Naive thymus-derived CD4-positive, alpha-beta T cell (primary cell): ENCODE measurements around the gene CTXND2. TPM values are rescaled to one million over a fixed set of nuclear protein-coding genes. Genes with fewer than 3 reads are reported as not detected.
"Not testable (repeated sequence)": the region's sequence is repeated elsewhere in the genome, so short reads cannot be mapped to it uniquely, and the experiment has no call there.

Experiments used
- ATAC-seq: fragments of 150-1000 bp; cut with Tn5 transposase; 2 replicates; pipeline ENCODE4 v1.10.0; 2021; ENCODE audit warnings: mild to moderate bottlenecking, moderate library complexity
- CTCF ChIA-PET: fragments of 350-600 bp; sonication (Branson Sonifier 250); formaldehyde crosslinking; loops from one replicate; lab custom pipeline; 2021; ENCODE audit warnings: antibody characterized with exemption; lab: Charles Lee
- POLR2A ChIA-PET: fragments of 350-600 bp; sonication (Branson Sonifier 250); formaldehyde crosslinking; loops from one replicate; lab custom pipeline; 2021; ENCODE audit warnings: antibody characterized with exemption, inconsistent platforms; lab: Charles Lee
- DNase-seq, 9 donors: peaks; one replicate each; pipeline versions ENCODE4 v3.0.0 to v3.0.0-alpha.2; 2020 to 2022; ENCODE audit warnings: mixed read lengths in 1 of 9
- H3K27ac ChIP-seq: one replicate; pipeline ENCODE4 v1.7.0; 2013; ENCODE audit warnings: mild to moderate bottlenecking, low read depth, low read length, moderate library complexity
- H3K27me3 ChIP-seq, 2 donors: one replicate each; pipeline ENCODE4 v1.7.0; 2013; ENCODE audit warnings: low read length in 2 of 2, mild to moderate bottlenecking in 2 of 2, moderate library complexity in 2 of 2; ENCODE audit not compliant: control insufficient read depth in 2 of 2, insufficient read depth in 2 of 2
- H3K36me3 ChIP-seq, 3 experiments: 1 replicate in 2 of 3; 2 replicates in 1 of 3; pipeline ENCODE4 v1.7.0; 2013; ENCODE audit warnings: low read length in 3 of 3, mild to moderate bottlenecking in 3 of 3, moderate library complexity in 1 of 3; ENCODE audit not compliant: insufficient read depth in 3 of 3, control insufficient read depth in 2 of 3
- H3K4me1 ChIP-seq, 2 donors: one replicate each; pipeline ENCODE4 v1.7.0; 2013; ENCODE audit warnings: low read length in 2 of 2, mild to moderate bottlenecking in 2 of 2, moderate library complexity in 1 of 2; ENCODE audit not compliant: control insufficient read depth in 2 of 2, insufficient read depth in 2 of 2
- H3K4me3 ChIP-seq: 2 replicates; pipeline ENCODE4 v1.7.0; 2013; ENCODE audit warnings: mild to moderate bottlenecking, low read length
- H3K9me3 ChIP-seq, 3 experiments: 1 replicate in 2 of 3; 2 replicates in 1 of 3; pipeline ENCODE4 v1.7.0; 2013; ENCODE audit warnings: low read length in 3 of 3; ENCODE audit not compliant: control insufficient read depth in 2 of 3
- H3K27ac Mint-ChIP-seq, 9 donors: one replicate each; pipeline ENCODE4 v1.8.0; 2020 to 2022; ENCODE audit warnings: mixed read lengths in 9 of 9, mild to moderate bottlenecking in 8 of 9, moderate library complexity in 5 of 9, inconsistent platforms in 2 of 9
- H3K27me3 Mint-ChIP-seq, 5 donors: one replicate each; pipeline ENCODE4 v1.8.0; 2021 to 2022; ENCODE audit warnings: mixed read lengths in 5 of 5, mild to moderate bottlenecking in 1 of 5
- H3K36me3 Mint-ChIP-seq, 5 donors: one replicate each; pipeline ENCODE4 v1.8.0; 2020 to 2022; ENCODE audit warnings: mixed read lengths in 5 of 5, mild to moderate bottlenecking in 3 of 5, inconsistent platforms in 1 of 5
- H3K4me1 Mint-ChIP-seq, 7 donors: one replicate each; pipeline ENCODE4 v1.8.0; 2020 to 2022; ENCODE audit warnings: mixed read lengths in 7 of 7, mild to moderate bottlenecking in 3 of 7, inconsistent platforms in 1 of 7
- H3K4me3 Mint-ChIP-seq, 10 donors: one replicate each; pipeline ENCODE4 v1.8.0; 2020 to 2022; ENCODE audit warnings: mild to moderate bottlenecking in 10 of 10, mixed read lengths in 10 of 10, moderate library complexity in 6 of 10, inconsistent platforms in 2 of 10
- H3K9me3 Mint-ChIP-seq, 11 donors: one replicate each; pipeline ENCODE4 v1.8.0; 2020 to 2022; ENCODE audit warnings: mixed read lengths in 11 of 11, mild to moderate bottlenecking in 4 of 11, inconsistent platforms in 1 of 11, moderate library complexity in 1 of 11
- intact Hi-C, 2 donors: fragments of 100-400 bp; cut with micrococcal nuclease; formaldehyde crosslinking; loops; one replicate each; pipeline ENCODE4 v1.15.1; 2023
- polyA plus RNA-seq, 2 donors: library from polyadenylated mRNA; unstranded; fragments of 300-500 nt; fragmentation: Illumina TruSeq; gene quantifications; one replicate each; pipeline ENCODE4 v1.2.3, GENCODE V29; 2021
- total RNA-seq, 6 experiments: library from RNA in 5 of 6; stranded (reverse) in 5 of 6; gene quantifications; 1 replicate in 5 of 6; 2 replicates in 1 of 6; pipeline ENCODE4 v1.2.3 and lab custom pipeline; 2021 to 2026

Gene CTXND2
- total and polyA plus RNA-seq, 7 experiments from 2014 or later: not detected

- DNase-seq (no peak), ATAC-seq (no peak)
- Mint-ChIP-seq H3K36me3 (no peaks in the 10 kb centered on the region), H3K27me3 (peaks cover 0 to 9% (median 0%) of the 10 kb centered on the region in 5 donors), H3K27ac (no peak overlapping the region), H3K4me3 (no peak overlapping the region), H3K4me1 (peaks cover 2 to 16% (median 11%) of the 10 kb centered on the region in 7 donors), H3K9me3 (no peaks in the 10 kb centered on the region)
- Histone ChIP-seq H3K9me3 (no peaks in the 10 kb centered on the region), H3K4me1 (peaks cover 0 to 3% of the 10 kb centered on the region in 2 donors), H3K27me3 (no peaks in the 10 kb centered on the region), H3K27ac (no peak overlapping the region), H3K36me3 (no peaks in the 10 kb centered on the region), H3K4me3 (no peak overlapping the region)
- CTCF ChIA-PET: no interaction called here
- POLR2A ChIA-PET: no interaction called here
- intact Hi-C loops: no loop called here
Observed at GRCh38 chr1:150895618-150896017, 8.7 kb downstream of the CTXND2 start.

GRCh38 chr1:150899795-150900194 lies 12.9 kb downstream of the CTXND2 start:
- H3K27me3 ChIP-seq, ATAC-seq, H3K36me3 ChIP-seq, H3K9me3 Mint-ChIP-seq, H3K36me3 Mint-ChIP-seq, H3K27ac ChIP-seq, H3K27ac Mint-ChIP-seq, H3K4me1 ChIP-seq, POLR2A ChIA-PET, H3K4me1 Mint-ChIP-seq, intact Hi-C loops, H3K4me3 Mint-ChIP-seq, H3K27me3 Mint-ChIP-seq, H3K4me3 ChIP-seq, H3K9me3 ChIP-seq, DNase-seq: not testable (repeated sequence)
- CTCF ChIA-PET: interaction anchor here (0.5 kb wide), 1 partner anchor 214 kb away, joined by 4 read pairs; no protein-coding TSS in a partner anchor

- Mint-ChIP-seq H3K4me1 (no peaks in the 10 kb centered on the region), H3K27me3 (peaks cover 0 to 3% (median 0%) of the 10 kb centered on the region in 5 donors), H3K4me3 (no peak overlapping the region), H3K36me3 (no peaks in the 10 kb centered on the region), H3K9me3 (no peaks in the 10 kb centered on the region), H3K27ac (no peak overlapping the region)
- intact Hi-C loops: no loop called here
- ChIA-PET POLR2A (no interaction called here), CTCF (no interaction called here)
- ATAC-seq (no peak), DNase-seq (no peak)
- H3K36me3 ChIP-seq: no peaks in the 10 kb centered on the region
- H3K27me3 ChIP-seq: no peaks in the 10 kb centered on the region
- no peak overlapping the region for H3K4me3 ChIP-seq
- H3K27ac ChIP-seq: no peak overlapping the region
- H3K4me1 ChIP-seq: no peaks in the 10 kb centered on the region
- no peaks in the 10 kb centered on the region for H3K9me3 ChIP-seq
Observed at GRCh38 chr1:150902346-150902745, 15.4 kb downstream of the CTXND2 start.

- Mint-ChIP-seq H3K4me3 (no peak overlapping the region), H3K27me3 (peaks cover 0 to 3% (median 0%) of the 10 kb centered on the region in 5 donors), H3K27ac (no peak overlapping the region), H3K4me1 (no peaks in the 10 kb centered on the region), H3K9me3 (no peaks in the 10 kb centered on the region), H3K36me3 (no peaks in the 10 kb centered on the region)
- intact Hi-C loops: no loop called here
- CTCF ChIA-PET: no interaction called here
- H3K27ac ChIP-seq: no peak overlapping the region
- no peaks in the 10 kb centered on the region for H3K9me3 ChIP-seq
- no peaks in the 10 kb centered on the region for H3K36me3 ChIP-seq
- POLR2A ChIA-PET: no interaction called here
- no peak overlapping the region for H3K4me3 ChIP-seq
- DNase-seq (no peak), ATAC-seq (no peak)
- H3K4me1 ChIP-seq: no peaks in the 10 kb centered on the region
- no peaks in the 10 kb centered on the region for H3K27me3 ChIP-seq
Observed at GRCh38 chr1:150902751-150903150, 15.8 kb downstream of the CTXND2 start.

GRCh38 chr1:150905301-150905700 lies 18.4 kb downstream of the CTXND2 start:
- Histone ChIP-seq H3K27ac (no peak overlapping the region), H3K36me3 (no peaks in the 10 kb centered on the region), H3K27me3 (no peaks in the 10 kb centered on the region), H3K4me3 (no peak overlapping the region), H3K9me3 (no peaks in the 10 kb centered on the region), H3K4me1 (no peaks in the 10 kb centered on the region)
- ChIA-PET CTCF (no interaction called here), POLR2A (no interaction called here)
- ATAC-seq: no peak
- Mint-ChIP-seq H3K36me3 (peaks cover 0 to 2% (median 0%) of the 10 kb centered on the region in 5 donors), H3K27me3 (peaks cover 0 to 3% (median 0%) of the 10 kb centered on the region in 5 donors), H3K27ac (no peak overlapping the region), H3K4me1 (no peaks in the 10 kb centered on the region), H3K4me3 (no peak overlapping the region), H3K9me3 (peaks cover 0 to 4% (median 0%) of the 10 kb centered on the region in 11 donors)
- intact Hi-C loops: no loop called here
- DNase-seq: no peak

- no peaks in the 10 kb centered on the region for H3K9me3 ChIP-seq
- intact Hi-C loops: no loop called here
- no peaks in the 10 kb centered on the region for H3K27me3 ChIP-seq
- H3K4me1 ChIP-seq: no peaks in the 10 kb centered on the region
- H3K9me3 Mint-ChIP-seq: peaks cover 0 to 4% (median 0%) of the 10 kb centered on the region in 11 donors
- H3K36me3 Mint-ChIP-seq: peaks cover 0 to 2% (median 0%) of the 10 kb centered on the region in 5 donors
- CTCF ChIA-PET: no interaction called here
- H3K27me3 Mint-ChIP-seq: peaks cover 0 to 3% (median 0%) of the 10 kb centered on the region in 5 donors
- H3K4me3 Mint-ChIP-seq: no peak overlapping the region
- H3K4me3 ChIP-seq: no peak overlapping the region
- H3K27ac ChIP-seq: no peak overlapping the region
- H3K27ac Mint-ChIP-seq: no peak overlapping the region
- H3K36me3 ChIP-seq: no peaks in the 10 kb centered on the region
- POLR2A ChIA-PET: no interaction called here
- DNase-seq (no peak), ATAC-seq (no peak)
- H3K4me1 Mint-ChIP-seq: no peaks in the 10 kb centered on the region
Observed at GRCh38 chr1:150906329-150906728, 19.4 kb downstream of the CTXND2 start.

GRCh38 chr1:150906813-150907212 lies 19.9 kb downstream of the CTXND2 start:
- H3K36me3 ChIP-seq: no peaks in the 10 kb centered on the region
- ChIA-PET POLR2A (no interaction called here), CTCF (interaction anchor here (0.6 kb wide), 1 partner anchor 440 kb away, joined by 5 read pairs; no protein-coding TSS in a partner anchor)
- no peak overlapping the region for H3K4me3 Mint-ChIP-seq
- H3K27me3 ChIP-seq: no peaks in the 10 kb centered on the region
- H3K4me1 ChIP-seq: no peaks in the 10 kb centered on the region
- no peak overlapping the region for H3K27ac ChIP-seq
- intact Hi-C loops: no loop called here
- DNase-seq (no peak), ATAC-seq (no peak)
- H3K36me3 Mint-ChIP-seq: peaks cover 0 to 2% (median 0%) of the 10 kb centered on the region in 5 donors
- H3K27me3 Mint-ChIP-seq: no peaks in the 10 kb centered on the region
- H3K4me1 Mint-ChIP-seq: no peaks in the 10 kb centered on the region
- peaks cover 0 to 4% (median 0%) of the 10 kb centered on the region in 11 donors for H3K9me3 Mint-ChIP-seq
- no peaks in the 10 kb centered on the region for H3K9me3 ChIP-seq
- no peak overlapping the region for H3K27ac Mint-ChIP-seq
- H3K4me3 ChIP-seq: no peak overlapping the region
